Lung (tissue), 12 donors: ENCODE data around the gene OPHN1. TPM values are rescaled to one million over a fixed set of nuclear protein-coding genes. Genes with fewer than 3 reads are reported as not detected.
"Not testable (repeated sequence)": the region's sequence is repeated elsewhere in the genome, so short reads cannot be mapped to it uniquely, and the experiment has no call there.

Source experiments
- ATAC-seq: fragments of 200-7000 bp; cut with Tn5 transposase; one replicate; pipeline ENCODE4 v1.9.1; 2020; ENCODE audit warnings: moderate number of reproducible peaks; ENCODE audit not compliant: insufficient read depth, low FRiP score
- DNase-seq, 3 donors: peaks; one replicate each; pipeline ENCODE4 v3.0.0-alpha.2; 2013 to 2017
- H3K27ac ChIP-seq, 2 donors: one replicate each; pipeline ENCODE4 v1.5.1; 2013; ENCODE audit warnings: mild to moderate bottlenecking in 2 of 2, moderate library complexity in 2 of 2, control low read depth in 1 of 2, inconsistent platforms in 1 of 2, low read depth in 1 of 2, low read length in 1 of 2
- H3K27me3 ChIP-seq, 3 donors: one replicate each; pipeline ENCODE4 v1.5.1; 2013; ENCODE audit warnings: low read length in 2 of 3; ENCODE audit not compliant: control insufficient read depth in 3 of 3, insufficient read depth in 3 of 3
- H3K36me3 ChIP-seq, 4 donors: one replicate each; pipeline ENCODE4 v1.5.1; 2013; ENCODE audit warnings: low read length in 4 of 4, mild to moderate bottlenecking in 1 of 4, moderate library complexity in 1 of 4; ENCODE audit not compliant: control insufficient read depth in 4 of 4, insufficient read depth in 4 of 4
- H3K4me1 ChIP-seq, 5 donors: one replicate each; pipeline ENCODE4 v1.5.1; 2013; ENCODE audit warnings: low read length in 5 of 5, mild to moderate bottlenecking in 2 of 5, moderate library complexity in 1 of 5; ENCODE audit not compliant: control insufficient read depth in 5 of 5, insufficient read depth in 5 of 5
- H3K4me3 ChIP-seq: one replicate; pipeline ENCODE4 v1.5.1; 2013; ENCODE audit warnings: mild to moderate bottlenecking, control low read depth, moderate library complexity
- H3K9ac ChIP-seq, 2 donors: one replicate each; pipeline ENCODE4 v1.5.1; 2013; ENCODE audit warnings: low read length in 2 of 2, control low read depth in 1 of 2; ENCODE audit not compliant: insufficient read depth in 1 of 2
- H3K9me3 ChIP-seq, 4 donors: one replicate each; pipeline ENCODE4 v1.5.1; 2013; ENCODE audit warnings: low read length in 3 of 4, mild to moderate bottlenecking in 1 of 4, moderate library complexity in 1 of 4; ENCODE audit not compliant: control insufficient read depth in 4 of 4, insufficient read depth in 3 of 4
- CTCF ChIP-seq: IDR thresholded peaks from 2 replicates; pipeline ENCODE4 v1.5.1; 2012; ENCODE audit warnings: mild to moderate bottlenecking; ENCODE audit errors: control extremely low read depth, extremely low read depth
- WGBS, 2 donors: extraction: QIAGEN DNeasy Blood & Tissue Kit; methylation state at CpG; one replicate each; pipeline ENCODE4 v1.1.7; 2013; 5-methylcytosine and 5-hydroxymethylcytosine counted together
- polyA plus RNA-seq, 2 donors: library from polyadenylated mRNA; stranded (reverse); fragments of 200-250 nt; gene quantifications; one replicate each; pipeline ENCODE4 v1.2.1, GENCODE V29; 2013
- total RNA-seq, 2 donors: library from RNA; depleted of rRNA in 1 of 2; stranded (reverse); fragments of >200 nt in 1 of 2; gene quantifications; one replicate each; pipeline ENCODE4 v1.2.1, GENCODE V29; 2014 to 2021
- donor health status: control.
- donor health status: control.
- donor health status: Bipolar disorder and iron deficiency.
- donor health status: healthy.
- donor health status: DM: yes; HTN: yes; CAD: no.

OPHN1 gene
- total and polyA plus RNA-seq, 4 donors = 1.1 to 22.0 (median 6.8) TPM

GRCh38 chrX:68284281-68284904 lies 148.9 kb downstream of the OPHN1 start:
- Histone ChIP-seq H3K4me1 (no peaks in the 10 kb centered on the region), H3K9me3 (no peaks in the 10 kb centered on the region), H3K27ac (no peak overlapping the region), H3K9ac (no peak overlapping the region), H3K27me3 (peaks cover 0 to 3% (median 0%) of the 10 kb centered on the region in 3 donors), H3K4me3 (no peak overlapping the region), H3K36me3 (no peaks in the 10 kb centered on the region)
- DNase-seq (no peak), ATAC-seq (no peak)
- TF ChIP-seq CTCF = no peak
- WGBS, 2 donors = 63 to 82% methylated on average over 2 of the region's 2 CpGs

GRCh38 chrX:68273887-68274286 lies 159.4 kb downstream of the OPHN1 start:
- TF ChIP-seq CTCF = no peak
- ATAC-seq (no peak), DNase-seq (no peak)
- Histone ChIP-seq H3K27me3 (no peaks in the 10 kb centered on the region), H3K27ac (no peak overlapping the region), H3K9ac (no peak overlapping the region), H3K4me3 (no peak overlapping the region), H3K9me3 (peaks cover 0 to 3% (median 0%) of the 10 kb centered on the region in 4 donors), H3K36me3 (no peaks in the 10 kb centered on the region), H3K4me1 (no peaks in the 10 kb centered on the region)
- WGBS, 2 donors = 38 to 42% methylated on average over 1 of the region's 1 CpG

GRCh38 chrX:68264793-68265192 lies 168.5 kb downstream of the OPHN1 start:
- not testable (repeated sequence) for H3K27me3 ChIP-seq, ATAC-seq, DNase-seq, H3K27ac ChIP-seq, H3K4me3 ChIP-seq, H3K4me1 ChIP-seq, H3K9ac ChIP-seq, H3K36me3 ChIP-seq, H3K9me3 ChIP-seq
- WGBS, 2 donors = 79% methylated on average over 8 to 9 of the region's 9 CpGs

- DNase-seq (no peak), ATAC-seq (no peak)
- Histone ChIP-seq H3K4me1 (no peaks in the 10 kb centered on the region), H3K27ac (no peak overlapping the region), H3K4me3 (no peak overlapping the region), H3K36me3 (no peaks in the 10 kb centered on the region), H3K9ac (no peak overlapping the region), H3K27me3 (peaks cover 0 to 3% (median 0%) of the 10 kb centered on the region in 3 donors), H3K9me3 (no peaks in the 10 kb centered on the region)
- no peak for TF ChIP-seq CTCF
- WGBS, 2 donors = 55 to 76% methylated on average over 4 of the region's 4 CpGs
Observed at GRCh38 chrX:68261060-68261672, 172.1 kb downstream of the OPHN1 start.
